Medulla oblongata (tissue), 1 donor: ENCODE measurements around the gene LARP1.
A peak's percentile ranks its signal among the peaks of the same experiment; 100 is the strongest.
"Not testable (repeated sequence)": the region's sequence is repeated elsewhere in the genome, so short reads cannot be mapped to it uniquely, and the experiment has no call there.

Experiments
- DNase-seq: peaks from one replicate; pipeline ENCODE4 v3.0.0-alpha.2; 2015; ENCODE audit errors: extremely low spot score

The LARP1 gene

GRCh38 chr5:154734370-154735248 lies 20.6 kb upstream of the LARP1 start:
- no peak for DNase-seq

GRCh38 chr5:154735362-154735761 lies 19.8 kb upstream of the LARP1 start:
- DNase-seq, result not testable (repeated sequence)

GRCh38 chr5:154736372-154736771 lies 18.8 kb upstream of the LARP1 start:
- not testable (repeated sequence) for DNase-seq

DNA sequence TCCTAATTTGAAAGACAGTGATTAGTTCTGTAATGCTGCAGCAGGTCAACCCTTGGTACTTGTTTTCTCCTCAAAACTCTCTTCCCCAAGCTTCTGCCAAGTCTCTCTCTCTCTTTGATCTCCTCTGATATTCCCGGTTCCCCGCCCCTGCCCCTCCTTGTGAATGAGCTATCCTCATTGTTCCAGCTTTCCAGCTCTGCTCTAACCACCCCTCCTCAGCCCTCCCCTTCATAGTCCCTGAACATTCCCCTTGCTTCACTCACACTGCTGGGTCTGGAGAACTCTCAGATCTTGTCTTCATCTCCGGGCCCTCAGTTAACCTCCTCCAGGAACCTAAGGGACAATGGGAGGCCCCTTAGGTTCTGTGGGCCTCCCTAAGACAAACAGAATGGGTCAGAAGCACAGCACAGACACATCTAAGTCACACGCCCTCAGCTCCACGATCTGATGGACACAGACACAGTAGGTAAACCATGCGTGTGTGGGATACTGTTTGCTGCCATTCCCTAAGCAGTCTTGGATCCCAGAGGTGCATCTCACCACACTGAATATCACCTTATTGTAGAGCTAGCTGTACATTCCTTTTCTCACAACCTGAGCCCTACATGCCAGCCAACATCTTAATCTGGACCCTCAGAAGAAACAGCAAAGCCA lies 17.4 kb upstream of the LARP1 start:
- no peak for DNase-seq

- peak; percentile 74 for DNase-seq
Measured at GRCh38 chr5:154740483-154740882, 14.7 kb upstream of the LARP1 start.

DNA sequence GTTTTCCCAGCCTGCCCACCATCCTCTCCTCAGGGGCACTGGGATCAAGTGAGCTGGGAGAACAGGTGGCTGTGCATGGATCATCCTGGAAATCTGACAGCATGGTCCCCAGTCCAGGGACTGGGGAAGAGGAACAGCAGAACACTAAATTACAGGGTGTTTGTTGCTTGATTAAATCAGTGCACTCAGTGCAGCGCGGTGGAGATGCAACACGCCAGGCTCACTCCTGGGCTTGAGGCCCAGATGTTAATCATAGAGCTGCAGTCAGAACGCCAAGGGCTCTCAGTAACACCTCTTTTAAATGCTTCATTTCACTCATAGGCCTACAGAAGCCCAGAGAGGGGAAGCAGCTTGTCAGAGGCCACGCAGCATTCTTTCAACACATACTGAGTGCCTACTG lies 14.2 kb upstream of the LARP1 start:
- DNase-seq, result peak; percentile 59

GRCh38 chr5:154741415-154741814 lies 13.8 kb upstream of the LARP1 start:
- no peak for DNase-seq

GRCh38 chr5:154743812-154744211 lies 11.4 kb upstream of the LARP1 start:
- DNase-seq, result no peak

DNA sequence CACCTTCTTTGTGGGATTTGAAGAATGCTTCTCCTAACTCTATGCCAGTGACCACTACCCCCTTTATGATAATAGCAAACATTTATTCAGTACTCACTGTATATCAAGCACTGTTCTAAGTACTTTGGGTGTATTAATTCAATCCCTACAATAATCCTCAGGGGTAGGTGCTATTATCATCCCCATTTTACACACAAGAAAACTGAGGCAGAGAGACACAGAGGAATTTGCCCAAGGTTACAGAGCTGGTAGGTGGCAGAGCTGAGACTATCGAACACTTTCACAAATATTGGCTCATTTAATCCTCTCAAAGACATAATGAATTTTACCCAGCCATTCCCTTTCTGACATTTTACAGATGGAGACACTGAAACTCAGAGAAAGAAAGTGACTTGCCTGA lies 9.8 kb upstream of the LARP1 start:
- DNase-seq, result no peak

GRCh38 chr5:154749491-154749890 lies 5.7 kb upstream of the LARP1 start:
- no peak for DNase-seq

- DNase-seq, result not testable (repeated sequence)
Measured at GRCh38 chr5:154750641-154751040, 4.5 kb upstream of the LARP1 start.

DNA sequence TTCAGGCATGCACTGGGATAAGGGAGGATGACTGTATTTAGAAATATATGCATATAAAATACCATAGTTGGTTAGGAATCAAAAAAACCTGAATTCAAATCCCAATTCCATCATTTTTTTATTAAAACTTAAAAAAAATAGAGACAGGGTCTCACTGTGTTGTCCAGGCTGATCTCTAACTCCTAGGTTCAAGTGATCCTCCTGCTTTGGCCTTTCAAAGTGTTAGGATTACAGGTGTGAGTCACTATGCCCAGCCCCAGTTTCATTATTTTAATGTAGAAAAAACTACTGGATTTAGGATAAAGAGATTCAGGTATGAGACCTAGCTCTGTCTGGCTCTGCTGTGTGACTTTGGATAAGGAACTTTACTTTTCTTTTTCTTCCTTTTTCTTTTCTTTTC lies 3.3 kb upstream of the LARP1 start:
- no peak for DNase-seq

- DNase-seq, result peak; percentile 60
Measured at GRCh38 chr5:154753792-154754191, 1.4 kb upstream of the LARP1 start.

GRCh38 chr5:154754460-154755360 lies 467 bp upstream of the LARP1 start:
- DNase-seq, result peak; percentile 99

DNA sequence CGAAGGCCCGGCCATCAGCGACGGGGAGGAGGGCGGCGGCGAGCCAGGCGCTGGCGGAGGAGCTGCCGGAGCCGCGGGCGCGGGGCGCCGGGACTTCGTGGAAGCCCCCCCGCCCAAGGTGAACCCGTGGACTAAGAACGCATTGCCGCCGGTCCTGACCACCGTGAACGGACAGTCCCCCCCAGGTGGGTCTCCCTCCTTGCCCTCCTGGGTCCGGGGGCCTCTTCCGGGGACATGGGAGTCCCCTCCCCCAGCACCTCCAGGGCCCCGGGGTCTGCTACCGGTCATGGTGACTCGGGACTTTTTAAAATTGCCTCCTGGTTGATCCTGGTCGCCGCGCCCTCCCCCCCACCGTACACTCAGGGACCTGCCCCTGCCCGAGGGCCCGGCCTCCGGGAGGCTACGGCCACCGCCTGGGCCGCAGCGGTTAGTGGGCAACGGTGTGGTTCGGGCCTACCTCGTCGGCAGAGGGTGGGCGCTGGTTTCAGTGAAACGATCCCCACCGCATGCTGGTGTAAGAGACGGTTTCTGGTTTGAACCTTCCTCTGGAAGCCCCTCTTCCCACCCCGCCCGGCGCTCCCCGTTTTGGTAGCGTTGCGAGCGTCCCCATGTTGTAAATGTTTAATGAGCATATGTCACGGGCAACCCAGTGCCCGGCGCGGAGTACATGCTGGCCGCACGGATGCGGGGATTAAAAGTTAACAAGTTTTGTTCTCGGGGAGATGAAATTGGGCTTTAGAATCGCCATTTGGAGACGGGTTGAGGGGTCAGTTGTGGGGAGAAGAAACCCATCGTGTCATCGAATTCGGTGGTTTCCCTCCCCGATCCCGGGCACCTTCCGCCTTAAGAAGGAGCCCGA lies 1.1 kb downstream of the LARP1 start:
- peak; percentile 29 for DNase-seq

DNA sequence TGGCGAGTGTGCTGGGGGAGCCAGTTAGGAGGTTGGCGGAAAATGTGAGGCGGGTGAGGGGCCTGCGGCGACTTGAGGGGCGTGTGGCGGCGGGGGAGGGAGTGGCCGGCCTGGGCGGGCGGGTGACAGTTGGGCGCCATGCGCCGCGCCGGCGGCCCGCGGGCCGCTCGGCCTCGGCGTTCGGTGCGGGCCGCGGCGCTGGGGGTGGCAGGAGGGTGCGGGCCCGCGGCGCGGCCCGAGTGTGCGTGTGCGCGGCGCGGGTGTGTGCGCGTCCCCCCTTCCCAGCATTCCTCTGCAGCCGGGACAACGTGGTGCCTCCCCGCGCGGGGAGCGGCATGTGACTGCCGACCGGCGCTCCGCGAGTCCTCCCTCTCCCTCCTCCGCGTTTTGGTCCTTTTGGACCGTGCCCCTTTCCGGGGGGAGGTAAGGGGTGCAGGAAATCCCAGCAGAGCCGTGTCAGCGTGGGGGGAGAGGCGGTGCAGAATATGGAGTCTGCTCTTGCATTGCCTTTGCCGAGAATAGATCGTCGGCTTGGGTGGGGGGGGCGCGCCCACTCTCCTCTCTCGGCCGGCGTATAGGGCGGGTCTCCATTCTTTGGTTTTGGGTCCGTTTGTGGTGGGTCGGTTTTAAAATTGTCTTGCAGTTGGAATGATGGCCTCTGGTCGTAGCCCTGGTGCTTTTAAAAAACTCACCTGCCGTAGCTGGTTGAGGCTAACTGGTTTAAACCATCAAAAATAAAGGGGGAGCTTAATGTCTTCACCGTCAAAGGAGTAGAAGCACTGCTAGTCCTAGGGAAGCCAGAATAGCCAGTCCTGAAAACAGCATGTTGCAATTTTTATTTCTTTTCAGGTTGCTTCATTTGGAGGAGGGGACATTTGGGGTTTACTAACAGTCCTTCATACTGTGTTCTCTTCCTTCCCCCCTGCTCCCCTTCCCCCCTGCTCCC lies 2.0 kb downstream of the LARP1 start:
- DNase-seq, result peak; percentile 70

- DNase-seq, result peak; percentile 34
Measured at GRCh38 chr5:154757814-154758406, 2.7 kb downstream of the LARP1 start.

GRCh38 chr5:154758493-154758892 lies 3.3 kb downstream of the LARP1 start:
- DNase-seq, result no peak

DNA sequence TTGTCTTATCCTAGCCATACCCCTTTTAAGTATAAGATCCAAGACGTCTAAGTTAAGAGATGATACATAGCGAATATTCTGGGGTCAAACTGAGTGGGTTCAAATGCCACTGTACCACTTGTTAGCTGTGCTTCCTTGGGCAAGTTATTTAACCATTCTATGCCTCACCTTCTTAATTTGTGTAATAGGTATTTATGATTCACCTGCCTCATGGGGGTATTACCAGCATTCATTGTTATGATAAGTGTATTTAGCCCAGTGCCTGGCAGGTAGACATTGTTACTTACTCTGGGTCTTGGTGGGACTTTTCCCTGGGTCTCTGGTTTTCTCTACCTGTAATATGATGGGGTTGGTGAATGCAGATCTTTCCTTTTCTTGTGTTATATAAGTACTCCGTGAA lies 3.8 kb downstream of the LARP1 start:
- DNase-seq, result no peak

- DNase-seq, result not testable (repeated sequence)
Measured at GRCh38 chr5:154759868-154760267, 4.7 kb downstream of the LARP1 start.
